GM18907 (cell line): Measurements from ENCODE around the gene IL23R.
A peak's percentile ranks its signal among the peaks of the same experiment; 100 is the strongest.
"Not testable (repeated sequence)": the region's sequence is repeated elsewhere in the genome, so short reads cannot be mapped to it uniquely, and the experiment has no call there.

Experiments used
- ATAC-seq: cut with Tn5 transposase; IDR thresholded peaks from one replicate; pipeline ENCODE4 v1.9.1; 2021; ENCODE audit warnings: mild to moderate bottlenecking, moderate library complexity; ENCODE audit not compliant: unreplicated experiment

Gene IL23R, protein sequence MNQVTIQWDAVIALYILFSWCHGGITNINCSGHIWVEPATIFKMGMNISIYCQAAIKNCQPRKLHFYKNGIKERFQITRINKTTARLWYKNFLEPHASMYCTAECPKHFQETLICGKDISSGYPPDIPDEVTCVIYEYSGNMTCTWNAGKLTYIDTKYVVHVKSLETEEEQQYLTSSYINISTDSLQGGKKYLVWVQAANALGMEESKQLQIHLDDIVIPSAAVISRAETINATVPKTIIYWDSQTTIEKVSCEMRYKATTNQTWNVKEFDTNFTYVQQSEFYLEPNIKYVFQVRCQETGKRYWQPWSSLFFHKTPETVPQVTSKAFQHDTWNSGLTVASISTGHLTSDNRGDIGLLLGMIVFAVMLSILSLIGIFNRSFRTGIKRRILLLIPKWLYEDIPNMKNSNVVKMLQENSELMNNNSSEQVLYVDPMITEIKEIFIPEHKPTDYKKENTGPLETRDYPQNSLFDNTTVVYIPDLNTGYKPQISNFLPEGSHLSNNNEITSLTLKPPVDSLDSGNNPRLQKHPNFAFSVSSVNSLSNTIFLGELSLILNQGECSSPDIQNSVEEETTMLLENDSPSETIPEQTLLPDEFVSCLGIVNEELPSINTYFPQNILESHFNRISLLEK

DNA sequence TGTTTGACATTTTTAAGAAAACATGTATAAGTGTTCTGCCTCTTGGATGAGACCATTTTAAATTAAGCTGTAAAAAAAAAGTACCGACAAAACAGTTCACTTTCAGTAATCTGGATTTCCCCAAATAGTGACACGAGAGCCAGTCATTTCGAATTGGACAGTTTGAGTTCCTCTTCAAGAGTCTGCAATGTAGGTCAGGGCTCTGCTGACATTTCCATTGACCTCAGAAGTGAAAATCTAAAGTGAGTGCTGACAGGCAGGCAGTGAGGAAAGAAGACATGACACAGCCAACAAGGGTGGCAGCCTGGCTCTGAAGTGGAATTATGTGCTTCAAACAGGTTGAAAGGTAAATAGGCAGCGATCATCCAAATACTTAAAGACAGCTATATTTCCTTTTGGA is at the start of gene IL23R:
Gene IL23R (plus strand): TSS at position 259 of the 400 bp plus-strand sequence. CDS start 1,667 bp downstream, outside the sequence.
- ATAC-seq = peak; percentile 91

DNA sequence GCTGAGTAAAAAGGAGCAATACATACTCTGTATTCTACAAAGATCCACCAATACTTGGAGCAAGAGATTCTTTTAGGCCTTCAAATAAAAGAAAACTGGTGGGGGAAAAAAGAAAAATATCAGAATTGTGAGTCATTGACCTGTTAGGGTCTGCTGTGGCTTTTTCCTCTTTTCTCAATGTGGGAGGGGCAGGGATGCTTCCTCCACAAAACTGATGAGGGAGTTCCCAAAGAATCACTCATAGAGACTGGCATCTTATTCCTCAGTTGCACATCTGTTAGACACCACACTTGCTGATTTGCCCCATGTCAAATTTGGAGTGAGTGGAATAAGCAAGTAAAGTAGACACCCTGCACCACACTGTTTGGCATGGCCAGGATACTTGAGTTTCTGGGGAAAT is 48.1 kb upstream of the IL23R start:
- ATAC-seq = no peak

DNA sequence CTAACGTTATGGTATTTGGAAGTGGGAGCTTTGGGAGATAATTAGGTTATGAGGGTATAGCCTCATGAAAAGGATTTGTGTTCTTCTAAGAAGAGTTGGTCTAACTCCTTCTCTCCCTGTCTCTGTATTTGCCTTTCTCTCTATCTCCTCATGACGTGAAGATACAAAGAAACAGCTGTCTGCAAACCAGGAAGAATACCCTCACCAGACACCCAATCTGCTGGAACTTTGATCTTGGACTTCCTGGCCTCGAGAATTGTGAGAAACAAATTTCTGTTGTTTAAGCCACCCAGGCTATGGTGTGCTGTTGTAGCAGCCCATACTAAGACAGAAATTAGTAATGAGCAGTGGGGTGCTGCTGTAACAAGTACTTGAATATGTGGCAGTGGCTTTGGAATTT is 47.6 kb upstream of the IL23R start:
- ATAC-seq = no peak

DNA sequence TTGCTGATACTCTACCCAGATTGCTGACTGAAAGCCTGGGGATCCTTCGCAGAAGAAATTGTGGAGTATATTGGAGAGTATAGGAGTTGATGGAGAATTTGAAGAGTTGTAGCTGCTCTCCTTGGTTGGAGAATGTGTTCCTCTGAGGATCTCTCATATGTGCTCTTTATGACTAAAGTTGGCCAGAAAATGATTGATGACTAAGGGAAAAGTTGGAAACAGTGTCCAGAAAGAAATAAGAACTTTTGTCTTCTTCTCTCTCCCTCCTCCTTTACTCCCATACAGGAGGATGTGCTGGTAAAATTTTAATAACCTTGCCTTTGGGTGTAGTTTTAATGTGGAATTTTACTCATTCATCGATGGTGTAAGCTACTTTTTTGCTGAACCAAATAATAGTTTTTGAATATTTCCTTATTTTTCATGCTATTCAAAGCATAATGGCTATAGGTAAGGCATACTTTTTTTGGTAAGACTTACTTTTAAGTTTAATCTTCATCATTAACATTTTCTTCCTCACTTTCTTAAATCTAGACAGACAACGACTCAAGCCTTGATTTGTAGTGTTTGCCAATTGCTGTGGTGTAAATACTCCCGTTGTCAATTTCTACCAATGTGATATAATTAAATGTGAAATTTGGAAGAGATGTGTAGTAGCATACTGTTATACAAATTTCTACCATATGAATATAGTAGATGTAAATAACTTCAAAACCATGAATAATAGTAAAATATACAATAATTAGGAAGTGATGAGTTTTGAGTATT is 45.2 kb upstream of the IL23R start:
- no peak for ATAC-seq

DNA sequence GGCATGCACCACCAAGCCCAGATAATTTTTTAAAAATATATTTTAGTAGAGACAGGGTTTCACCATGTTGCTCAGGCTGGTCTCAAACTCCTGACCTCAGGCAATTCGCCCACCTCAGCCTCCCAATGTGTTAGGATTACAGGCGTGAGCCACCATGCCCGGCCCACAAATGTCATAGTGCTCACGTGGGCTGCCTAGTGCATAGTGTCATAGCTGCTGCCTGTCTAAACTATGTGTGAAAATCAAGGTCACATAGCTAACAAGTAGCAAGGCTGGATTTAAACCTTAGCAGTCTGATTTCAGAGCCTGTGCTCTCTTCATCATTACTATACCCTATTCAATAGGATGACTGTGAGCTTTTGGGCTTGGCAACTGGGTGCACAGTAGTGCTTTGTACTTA is 41.8 kb upstream of the IL23R start:
- no peak for ATAC-seq

DNA sequence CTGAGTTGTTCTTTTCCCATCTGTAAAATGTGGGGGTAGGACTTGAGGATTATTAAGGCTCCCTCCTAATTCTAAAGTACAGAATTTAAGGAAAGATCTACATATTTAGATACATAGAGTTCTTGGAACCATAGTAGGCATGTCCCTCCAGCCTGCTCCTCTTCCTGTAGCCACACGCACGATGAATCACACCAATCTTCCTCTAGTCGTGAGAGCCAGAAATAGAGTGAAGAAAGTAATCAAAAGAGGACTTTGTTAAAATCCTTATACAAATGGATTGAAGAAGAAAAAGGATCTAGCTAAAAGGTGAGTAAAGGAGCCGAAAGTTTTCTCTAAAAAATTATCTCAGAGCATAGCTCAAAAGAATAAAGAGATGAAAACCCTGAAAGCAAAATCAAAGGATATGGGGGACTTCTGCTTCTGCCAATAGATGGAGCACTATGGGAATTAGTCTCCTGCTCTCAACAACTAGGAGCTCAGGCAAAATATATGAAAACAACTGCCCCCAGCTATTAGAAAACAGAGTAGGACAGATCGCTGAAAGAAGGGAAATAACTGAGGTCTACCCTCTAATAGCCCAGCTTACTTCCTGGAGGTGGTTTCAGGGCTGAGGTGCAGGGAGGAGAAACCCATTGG is 40.0 kb upstream of the IL23R start:
- ATAC-seq = no peak

DNA sequence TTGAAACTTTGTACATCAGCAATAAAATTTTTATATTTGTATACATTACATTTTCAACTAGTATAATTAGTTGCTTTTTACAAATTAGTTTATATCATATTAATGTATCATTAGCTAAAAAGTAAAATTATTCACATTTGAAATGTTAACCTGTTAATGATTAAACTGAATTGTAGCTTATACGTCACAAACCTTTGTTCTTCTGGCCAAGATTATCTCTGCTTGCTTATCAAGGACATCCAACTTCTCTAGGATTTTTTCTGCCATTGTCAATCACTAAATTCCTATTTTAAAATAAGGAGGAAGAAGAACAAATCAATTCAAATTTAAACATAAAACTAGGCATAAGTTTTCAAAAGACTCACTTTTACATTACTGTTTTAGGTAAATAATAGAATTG is 39.3 kb upstream of the IL23R start:
- no peak for ATAC-seq

DNA sequence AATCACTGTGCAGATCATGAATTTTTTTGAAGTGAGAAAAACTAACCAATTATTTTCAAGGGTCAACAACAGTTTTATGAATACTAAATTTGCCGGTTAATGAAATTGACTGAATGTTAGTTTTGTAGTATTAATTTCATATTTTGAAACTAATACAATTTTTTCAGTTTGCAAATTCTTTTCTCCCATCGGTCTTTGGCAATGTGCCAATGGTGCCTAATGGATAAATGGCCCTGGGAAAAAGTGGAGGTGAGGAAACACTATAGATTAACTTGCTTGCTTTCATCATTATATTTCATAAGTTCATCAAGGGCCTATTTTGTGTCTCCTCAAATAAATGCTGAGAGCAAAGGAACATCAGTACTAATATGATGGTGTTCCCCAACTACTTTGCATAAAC is 35.6 kb upstream of the IL23R start:
- ATAC-seq = no peak

DNA sequence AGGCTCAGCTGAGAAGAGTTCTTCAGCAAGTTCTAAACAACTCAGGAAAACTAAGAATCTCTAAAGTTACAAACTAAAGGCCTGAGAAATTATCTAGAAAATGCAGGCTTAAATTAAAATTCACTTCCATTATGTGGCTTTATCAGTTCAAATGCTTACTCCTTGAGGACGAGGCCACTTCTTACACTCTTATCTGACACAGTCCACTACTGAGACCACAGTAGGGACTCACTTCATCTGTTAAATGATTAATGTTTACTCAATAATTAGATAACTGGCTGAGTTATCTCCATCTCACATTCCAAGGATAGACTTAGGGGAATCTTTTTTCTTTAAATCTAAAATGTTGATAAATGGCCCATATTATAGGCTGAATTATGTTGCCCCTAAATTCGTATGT is 33.1 kb upstream of the IL23R start:
- ATAC-seq = no peak

DNA sequence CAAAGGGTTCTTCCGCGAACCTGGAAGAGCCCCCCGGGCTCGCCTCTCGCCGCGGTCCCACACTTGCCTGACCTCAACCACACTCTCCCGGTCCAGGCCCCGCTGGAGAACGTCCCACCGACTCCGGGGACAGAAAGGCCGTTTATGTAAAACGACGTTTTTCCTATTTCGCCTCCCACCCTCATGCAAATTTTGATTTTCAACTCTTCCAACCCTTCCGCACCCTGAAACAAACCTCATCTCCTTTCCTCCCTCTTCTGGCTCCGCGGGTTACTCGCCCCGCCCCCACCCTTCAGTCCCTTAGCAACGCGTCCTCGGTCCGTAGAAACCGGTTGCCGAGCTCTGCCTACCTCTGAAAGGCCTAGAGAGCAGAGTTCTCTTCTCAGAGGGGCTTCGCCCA is 31.6 kb upstream of the IL23R start, which contains the start of gene C1orf141:
Gene C1orf141 (minus strand): TSS at position 276 of the 400 bp plus-strand sequence. CDS start 7,730 bp downstream, outside the sequence.
- ATAC-seq = no peak

DNA sequence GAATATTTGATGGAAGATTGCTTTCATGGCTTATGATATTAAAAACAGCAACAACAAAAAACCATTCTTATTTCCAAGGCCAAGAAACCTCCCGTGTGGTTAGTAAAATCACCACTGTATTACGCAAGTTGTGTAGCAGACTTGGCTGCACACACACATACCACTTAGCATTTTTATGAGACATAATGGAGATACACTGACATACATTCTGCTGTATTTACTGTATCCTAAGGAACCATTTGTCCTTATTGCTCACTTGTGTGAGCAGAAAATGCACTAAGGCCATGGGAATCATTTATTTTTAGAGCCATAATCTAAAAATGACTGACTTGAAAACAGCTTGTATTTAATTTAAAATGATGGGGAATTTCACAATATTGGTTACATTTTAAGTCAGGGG is 30.9 kb upstream of the IL23R start:
- no peak for ATAC-seq

DNA sequence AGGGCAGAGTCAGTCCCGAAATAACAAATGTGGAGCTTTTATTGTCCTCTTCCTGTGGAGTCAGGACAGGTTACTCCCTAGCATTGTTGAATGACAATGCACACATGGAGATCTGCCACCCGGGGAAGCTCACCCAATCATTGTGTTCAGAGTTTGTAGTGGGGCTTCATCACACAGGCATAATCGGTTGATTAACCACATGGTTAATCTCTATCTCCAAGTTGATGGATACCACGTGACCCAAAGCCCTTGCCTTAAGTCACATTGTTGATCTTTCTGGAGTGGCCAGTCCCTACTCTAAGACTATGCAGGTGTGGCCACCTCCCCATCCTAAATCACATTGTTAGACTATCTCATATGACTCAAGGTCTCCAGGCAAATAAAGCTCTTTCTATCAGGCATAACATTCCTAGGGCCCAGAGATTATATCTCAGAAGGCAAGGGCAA is 28.9 kb upstream of the IL23R start:
- ATAC-seq = no peak

DNA sequence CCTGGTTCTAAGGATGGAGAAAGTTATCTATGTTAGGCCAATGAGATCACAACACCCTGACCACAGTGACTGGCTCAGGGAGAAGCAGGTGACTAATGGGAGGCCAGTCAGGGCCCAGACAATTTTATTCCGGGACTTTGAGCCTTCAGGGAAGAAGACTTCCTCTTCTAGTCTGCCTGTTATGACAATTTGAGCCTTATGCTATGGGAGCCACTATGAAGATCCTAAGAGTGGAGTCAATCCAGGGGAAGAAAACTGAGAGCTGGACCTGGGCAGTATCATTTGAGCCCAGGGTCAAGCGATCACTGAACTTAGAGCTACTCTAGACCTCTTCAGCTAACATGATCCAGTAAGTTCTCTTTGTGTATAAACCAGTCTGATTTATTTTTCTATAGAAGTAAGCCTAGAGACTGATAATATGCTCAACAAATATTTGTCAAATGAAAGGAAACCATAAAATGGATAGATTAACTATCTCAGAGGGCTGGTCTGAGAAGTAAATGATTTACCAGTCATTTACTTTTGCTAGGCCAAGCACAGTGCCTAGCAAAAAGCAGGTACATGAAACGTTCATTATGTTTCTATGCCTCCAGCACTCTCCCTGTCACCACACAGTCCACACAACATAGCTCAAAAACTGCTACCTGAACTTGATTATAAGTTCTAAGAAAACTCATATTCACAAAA is 27.3 kb upstream of the IL23R start:
- peak; percentile 51 for ATAC-seq

DNA sequence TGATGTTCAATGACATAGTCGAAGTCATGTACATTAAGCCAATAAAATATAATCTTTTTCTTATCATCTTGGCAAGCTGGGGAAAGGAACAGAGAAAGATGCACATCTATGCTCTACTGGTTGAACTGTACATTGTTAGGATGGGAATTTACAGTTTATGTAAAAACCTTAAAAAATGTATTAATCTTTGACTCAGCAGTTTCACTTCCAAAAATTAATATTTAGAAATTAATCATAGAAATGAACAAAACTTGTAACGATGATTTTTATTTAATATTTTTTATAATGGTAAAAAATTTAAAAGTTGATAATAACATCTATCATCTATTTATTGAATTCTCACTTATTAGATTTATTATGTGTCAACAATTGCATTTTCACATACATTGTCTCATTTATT is 25.8 kb upstream of the IL23R start:
- no peak for ATAC-seq

DNA sequence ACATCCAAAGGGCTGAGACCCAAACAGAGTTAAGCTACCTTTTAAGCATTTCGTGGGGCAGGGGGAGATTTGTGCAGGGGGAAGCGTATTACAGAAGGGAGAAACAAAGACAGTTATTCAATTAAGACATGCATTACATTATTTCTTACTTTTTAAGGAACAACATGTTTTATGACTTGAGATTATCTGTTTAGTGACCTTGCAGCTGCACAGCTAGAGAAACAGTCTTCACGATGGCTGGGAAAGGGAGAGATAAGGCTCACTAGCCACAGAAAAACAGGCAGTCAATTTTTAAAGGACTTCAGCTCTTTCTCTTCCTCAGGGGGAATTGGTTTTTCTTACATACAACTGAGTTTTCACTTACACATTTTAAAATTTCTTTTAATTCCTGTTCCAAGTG is 24.4 kb upstream of the IL23R start:
- ATAC-seq = not testable (repeated sequence)

DNA sequence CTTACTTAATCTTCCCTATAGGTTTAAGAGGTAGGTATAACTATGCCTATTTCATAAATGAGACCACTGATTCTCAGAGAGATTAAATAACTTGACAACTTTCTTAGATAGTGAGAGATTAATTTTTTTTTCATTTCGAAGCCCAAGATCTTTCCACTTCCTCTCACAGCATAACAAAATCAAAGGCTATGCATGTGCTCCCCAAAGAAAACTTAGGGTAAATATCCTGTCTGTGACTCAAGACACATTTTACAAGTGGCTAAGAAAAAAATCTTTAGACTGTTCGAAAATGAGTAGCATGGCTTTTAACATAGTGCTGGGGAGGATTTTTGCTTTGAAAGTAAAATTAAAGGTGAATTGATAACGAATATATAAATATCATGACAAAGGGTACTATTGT is 23.3 kb upstream of the IL23R start:
- no peak for ATAC-seq

DNA sequence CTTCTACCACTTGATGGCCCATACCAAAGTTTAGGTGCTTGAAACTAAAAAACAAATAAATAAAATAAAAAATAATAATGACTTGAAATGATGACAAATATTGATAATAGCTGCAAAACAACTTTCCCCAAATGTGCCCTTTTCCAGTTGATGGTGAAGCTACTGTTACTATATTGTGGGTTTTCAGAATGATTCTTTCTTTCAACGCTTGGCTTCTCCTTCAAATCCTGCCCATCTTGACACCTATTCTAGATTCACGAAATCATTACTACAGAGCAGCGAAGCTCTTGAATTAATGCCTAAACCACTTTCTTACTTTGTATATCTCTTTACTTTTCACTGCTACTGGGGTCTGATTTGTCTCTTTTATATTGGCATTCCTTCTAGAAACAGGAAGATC is 22.3 kb upstream of the IL23R start:
- no peak for ATAC-seq

DNA sequence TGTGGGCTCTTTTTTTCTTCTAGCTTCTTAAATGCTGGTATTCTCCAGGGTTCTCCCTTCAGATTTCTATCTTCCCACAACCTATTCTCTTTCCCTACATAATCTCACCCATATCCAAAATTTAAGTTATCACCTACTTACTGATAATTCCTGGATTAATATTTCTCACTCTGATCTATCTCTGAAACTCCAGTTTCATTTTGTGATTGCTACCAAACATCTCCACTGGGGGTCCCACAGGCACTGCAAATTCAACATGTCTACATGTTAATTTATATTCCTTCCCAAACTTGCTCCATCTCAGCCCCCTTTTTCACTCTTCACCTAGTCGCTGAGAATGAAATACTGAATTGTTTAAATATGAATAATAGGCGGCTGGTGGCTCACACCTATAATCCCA is 21.6 kb upstream of the IL23R start:
- ATAC-seq = no peak

DNA sequence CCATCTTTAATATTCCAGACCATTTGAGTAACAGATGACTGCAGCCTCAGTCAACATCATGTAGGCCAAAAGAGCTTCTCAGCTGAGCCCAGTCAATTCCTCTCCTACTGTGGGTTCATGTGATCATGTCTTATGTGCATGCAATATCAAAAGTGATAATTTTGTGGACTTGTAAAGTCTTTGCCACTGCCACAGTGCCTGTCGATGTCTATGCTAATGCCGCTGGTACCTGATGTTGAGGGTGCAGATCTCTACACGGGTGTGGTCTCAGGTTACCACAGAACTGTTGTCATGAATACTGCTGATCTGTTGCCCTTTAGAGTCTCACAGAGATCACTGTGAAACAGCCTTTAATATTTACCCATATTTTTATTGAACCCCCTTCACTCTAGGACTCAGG is 20.2 kb upstream of the IL23R start:
- ATAC-seq = no peak

DNA sequence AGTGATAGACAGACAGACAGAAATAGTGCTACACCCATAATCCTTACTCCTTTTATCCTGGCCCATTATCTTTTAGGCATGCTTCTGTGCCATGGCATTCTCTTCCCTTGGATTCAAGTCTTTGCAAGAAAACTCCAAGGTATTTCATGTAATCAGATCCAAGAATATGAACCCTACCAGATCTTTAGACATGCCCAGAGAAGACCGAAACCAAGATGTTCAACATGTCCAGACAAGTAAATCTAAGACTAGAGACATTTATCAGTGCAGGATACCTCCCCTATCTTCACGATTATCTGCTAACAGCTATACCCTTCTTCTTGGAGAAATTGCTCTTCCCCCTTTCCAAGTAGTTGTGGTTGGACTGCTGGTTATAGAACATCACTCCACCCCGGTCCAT is 19.7 kb upstream of the IL23R start:
- no peak for ATAC-seq

DNA sequence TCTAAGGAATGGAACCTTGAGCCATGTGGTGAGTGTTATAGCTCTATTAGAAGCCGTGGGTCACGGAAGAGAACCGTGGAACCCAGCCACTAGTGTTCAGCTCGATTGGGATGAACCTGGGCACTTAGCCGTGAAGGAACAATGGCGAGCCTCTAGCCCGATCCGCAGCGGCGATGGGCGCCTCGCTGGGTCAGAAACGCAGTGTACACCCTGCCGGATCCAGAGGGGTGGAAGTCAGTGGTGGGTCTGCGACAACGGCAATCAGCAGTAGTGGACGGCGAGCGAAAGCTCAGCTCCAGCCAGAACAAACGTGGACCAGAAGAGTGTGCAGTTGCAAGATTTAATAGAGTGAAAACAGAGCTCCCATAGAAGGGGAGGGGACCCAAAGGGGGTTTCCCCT is 18.3 kb upstream of the IL23R start:
- not testable (repeated sequence) for ATAC-seq
